Ectodermal cell (in vitro differentiated cells): ENCODE measurements around the gene SFTPA2.
"Not testable (repeated sequence)": the region's sequence is repeated elsewhere in the genome, so short reads cannot be mapped to it uniquely, and the experiment has no call there.

Experiments used
- H3K27ac ChIP-seq: 2 replicates; pipeline ENCODE4 v1.7.0; 2013; ENCODE audit warnings: mild to moderate bottlenecking, low read depth, low read length; ENCODE audit not compliant: insufficient read depth, poor library complexity, severe bottlenecking
- H3K27me3 ChIP-seq: 2 replicates; pipeline ENCODE4 v1.7.0; 2013; ENCODE audit warnings: mild to moderate bottlenecking, low read length; ENCODE audit not compliant: insufficient read depth, control insufficient read depth, poor library complexity, severe bottlenecking
- H3K36me3 ChIP-seq: one replicate; pipeline ENCODE4 v1.7.0; 2013; ENCODE audit warnings: low read length; ENCODE audit not compliant: control insufficient read depth, insufficient read depth
- H3K4me1 ChIP-seq: one replicate; pipeline ENCODE4 v1.7.0; 2013; ENCODE audit warnings: low read length; ENCODE audit not compliant: control insufficient read depth, insufficient read depth
- H3K4me3 ChIP-seq: 2 replicates; pipeline ENCODE4 v1.7.0; 2013; ENCODE audit warnings: low read depth, low read length, control low read depth; ENCODE audit not compliant: insufficient read depth
- H3K9me3 ChIP-seq: 2 replicates; pipeline ENCODE4 v1.7.0; 2013; ENCODE audit warnings: mild to moderate bottlenecking, low read length, moderate library complexity; ENCODE audit not compliant: control insufficient read depth
- WGBS, 2 experiments: methylation state at CpG; one replicate each; pipeline ENCODE4 v1.1.7; 2013; ENCODE audit warnings: missing lambda C conversion rate in 2 of 2; 5-methylcytosine and 5-hydroxymethylcytosine counted together

SFTPA2 gene

GRCh38 chr10:79542626-79543025 lies 17.6 kb downstream of the SFTPA2 start:
- H3K27me3 ChIP-seq, result no peaks in the 10 kb centered on the region
- H3K4me1 ChIP-seq, result no peaks in the 10 kb centered on the region
- no peak overlapping the region for H3K27ac ChIP-seq
- no peaks in the 10 kb centered on the region for H3K36me3 ChIP-seq
- H3K9me3 ChIP-seq, result no peaks in the 10 kb centered on the region
- 92 to 100% methylated on average over 2 of the region's 2 CpGs for WGBS, 2 experiments
- no peak overlapping the region for H3K4me3 ChIP-seq

- not testable (repeated sequence) for H3K4me1 ChIP-seq, H3K4me3 ChIP-seq, H3K36me3 ChIP-seq, H3K27me3 ChIP-seq, H3K27ac ChIP-seq, H3K9me3 ChIP-seq
- WGBS, 2 experiments, result no CpG with 5 or more reads among the region's 1 CpG
Measured at GRCh38 chr10:79540930-79541329, 19.3 kb downstream of the SFTPA2 start.

- H3K27me3 ChIP-seq, H3K9me3 ChIP-seq, H3K36me3 ChIP-seq, H3K4me1 ChIP-seq, H3K4me3 ChIP-seq, H3K27ac ChIP-seq: not testable (repeated sequence)
- 89 to 92% methylated on average over 6 of the region's 6 CpGs for WGBS, 2 experiments
Measured at GRCh38 chr10:79538311-79538710, 21.9 kb downstream of the SFTPA2 start.

GRCh38 chr10:79533903-79534175 lies 26.4 kb downstream of the SFTPA2 start:
- 89 to 94% methylated on average over 1 of the region's 5 CpGs for WGBS, 2 experiments
- not testable (repeated sequence) for H3K4me1 ChIP-seq, H3K9me3 ChIP-seq, H3K27me3 ChIP-seq, H3K27ac ChIP-seq, H3K4me3 ChIP-seq, H3K36me3 ChIP-seq

- not testable (repeated sequence) for H3K36me3 ChIP-seq, H3K27me3 ChIP-seq, H3K4me3 ChIP-seq, H3K4me1 ChIP-seq, H3K27ac ChIP-seq, H3K9me3 ChIP-seq
- WGBS, 2 experiments, result 91 to 95% methylated on average over 11 of the region's 11 CpGs
Measured at GRCh38 chr10:79533142-79533902, 26.9 kb downstream of the SFTPA2 start.

- H3K36me3 ChIP-seq, H3K4me1 ChIP-seq, H3K27me3 ChIP-seq, H3K9me3 ChIP-seq, H3K4me3 ChIP-seq, H3K27ac ChIP-seq: not testable (repeated sequence)
- 96 to 100% methylated on average over 3 to 4 of the region's 4 CpGs for WGBS, 2 experiments
Measured at GRCh38 chr10:79528261-79528660, 31.9 kb downstream of the SFTPA2 start.

GRCh38 chr10:79525049-79525710 lies 35.0 kb downstream of the SFTPA2 start:
- not testable (repeated sequence) for H3K4me1 ChIP-seq, H3K9me3 ChIP-seq, H3K4me3 ChIP-seq, H3K27me3 ChIP-seq, H3K27ac ChIP-seq, H3K36me3 ChIP-seq
- WGBS, 2 experiments, result 90 to 99% methylated on average over 5 to 6 of the region's 8 CpGs

- H3K4me1 ChIP-seq, result not testable (repeated sequence)
- WGBS, 2 experiments, result 76 to 99% methylated on average over 7 of the region's 13 CpGs
Measured at GRCh38 chr10:79523157-79523853, 36.9 kb downstream of the SFTPA2 start.

GRCh38 chr10:79522464-79522863 lies 37.7 kb downstream of the SFTPA2 start:
- not testable (repeated sequence) for H3K4me3 ChIP-seq, H3K27me3 ChIP-seq, H3K36me3 ChIP-seq, H3K27ac ChIP-seq, H3K4me1 ChIP-seq, H3K9me3 ChIP-seq
- 85 to 91% methylated on average over 3 of the region's 4 CpGs for WGBS, 2 experiments

More at GRCh38 chr10:79523157-79523853, 36.9 kb downstream of the SFTPA2 start:
- H3K4me3 ChIP-seq, H3K9me3 ChIP-seq, H3K36me3 ChIP-seq, H3K27ac ChIP-seq, H3K27me3 ChIP-seq: not testable (repeated sequence)

- H3K27ac ChIP-seq, H3K4me1 ChIP-seq, H3K4me3 ChIP-seq, H3K9me3 ChIP-seq, H3K36me3 ChIP-seq, H3K27me3 ChIP-seq: not testable (repeated sequence)
- 86 to 94% methylated on average over 6 of the region's 6 CpGs for WGBS, 2 experiments
Measured at GRCh38 chr10:79521751-79522150, 38.5 kb downstream of the SFTPA2 start.
